A673 (cell line): ENCODE results near the gene DAZAP2.

Experiments used
- CTCF ChIP-seq: fragments of 300-800, 200-600 bp; sonication (generic); conservative IDR thresholded peaks from 2 replicates; pipeline ENCODE4 v1.5.1; 2017; ENCODE audit warnings: low read depth, mild to moderate bottlenecking, antibody characterized with exemption, low read length, moderate library complexity, mixed read lengths
- EZH2 ChIP-seq: fragments of 200-600 bp; sonication (generic); IDR thresholded peaks from 2 replicates; pipeline ENCODE4 v1.6.1; 2017; ENCODE audit warnings: borderline replicate concordance, low read depth, mild to moderate bottlenecking, mixed read lengths, antibody characterized with exemption, low read length; ENCODE audit not compliant: poor library complexity, severe bottlenecking

- TF ChIP-seq CTCF, result no peak
- no peak for TF ChIP-seq EZH2
These were observed 42.1 kb upstream of the DAZAP2 start for GRCh38 chr12:51196547-51196946.
